Measurements from ENCODE around the gene MSX2.
"Not testable (repeated sequence)": the region's sequence is repeated elsewhere in the genome, so short reads cannot be mapped to it uniquely, and the experiment has no call there.

The MSX2 gene

GRCh38 chr5:174734571-174735497 is 10.5 kb downstream of the MSX2 start:
- DNase-seq, result peak; percentile 29

GRCh38 chr5:174735498-174736330 is 11.3 kb downstream of the MSX2 start:
- DNase-seq, result peak; percentile 60

GRCh38 chr5:174736331-174736721 is 11.9 kb downstream of the MSX2 start:
- no peak for DNase-seq

- no peak for DNase-seq
Measured at GRCh38 chr5:174736777-174737176, 12.4 kb downstream of the MSX2 start.

- no peak for DNase-seq
Measured at GRCh38 chr5:174737330-174737729, 12.9 kb downstream of the MSX2 start.

GRCh38 chr5:174741352-174741751 is 17.0 kb downstream of the MSX2 start:
- no peak for DNase-seq

- DNase-seq, result no peak
Measured at GRCh38 chr5:174744896-174745295, 20.5 kb downstream of the MSX2 start.

GRCh38 chr5:174745590-174746103 is 21.3 kb downstream of the MSX2 start:
- DNase-seq, result no peak

GRCh38 chr5:174750711-174751110 is 26.3 kb downstream of the MSX2 start:
- no peak for DNase-seq

GRCh38 chr5:174751154-174752000 is 27.0 kb downstream of the MSX2 start:
- peak; percentile 51 for DNase-seq

GRCh38 chr5:174752121-174752520 is 27.7 kb downstream of the MSX2 start:
- no peak for DNase-seq

GRCh38 chr5:174755106-174755505 is 30.7 kb downstream of the MSX2 start:
- DNase-seq, result peak; percentile 26

GRCh38 chr5:174759091-174759490 is 34.7 kb downstream of the MSX2 start:
- no peak for DNase-seq

- DNase-seq, result no peak
Measured at GRCh38 chr5:174760721-174761120, 36.3 kb downstream of the MSX2 start.

- DNase-seq, result not testable (repeated sequence)
Measured at GRCh38 chr5:174761341-174761740, 37.0 kb downstream of the MSX2 start.

- DNase-seq, result no peak
Measured at GRCh38 chr5:174764309-174764708, 39.9 kb downstream of the MSX2 start.

- no peak for DNase-seq
Measured at GRCh38 chr5:174765540-174765939, 41.2 kb downstream of the MSX2 start.

GRCh38 chr5:174767670-174768069 is 43.3 kb downstream of the MSX2 start:
- no peak for DNase-seq

GRCh38 chr5:174769005-174769404 is 44.6 kb downstream of the MSX2 start:
- no peak for DNase-seq

GRCh38 chr5:174773371-174773770 is 49.0 kb downstream of the MSX2 start:
- no peak for DNase-seq

GRCh38 chr5:174775081-174775480 is 50.7 kb downstream of the MSX2 start:
- DNase-seq, result no peak

- DNase-seq, result no peak
Measured at GRCh38 chr5:174777111-174777510, 52.7 kb downstream of the MSX2 start.

- DNase-seq, result no peak
Measured at GRCh38 chr5:174777583-174777982, 53.2 kb downstream of the MSX2 start.

Measured in NCI-H1105 treated with DMSO at 0.1 percent for 48 hours (cell line).